ENCODE results near the gene CAPZB. TPM values are rescaled to one million over a fixed set of nuclear protein-coding genes. Genes with fewer than 3 reads are reported as not detected.
A peak's percentile ranks its signal among the peaks of the same experiment; 100 is the strongest.

Gene CAPZB
- total and polyA plus RNA-seq, 5 experiments from 2014 or later: 268 to 592 (median 475) TPM

- H3K27ac Mint-ChIP-seq: peak overlapping the region in 2 of 10 donors; percentile 21 to 72
- POLR2A ChIA-PET: no interaction called here
Measured at GRCh38 chr1:19329188-19329587, 156.2 kb downstream of the CAPZB start.

DNA sequence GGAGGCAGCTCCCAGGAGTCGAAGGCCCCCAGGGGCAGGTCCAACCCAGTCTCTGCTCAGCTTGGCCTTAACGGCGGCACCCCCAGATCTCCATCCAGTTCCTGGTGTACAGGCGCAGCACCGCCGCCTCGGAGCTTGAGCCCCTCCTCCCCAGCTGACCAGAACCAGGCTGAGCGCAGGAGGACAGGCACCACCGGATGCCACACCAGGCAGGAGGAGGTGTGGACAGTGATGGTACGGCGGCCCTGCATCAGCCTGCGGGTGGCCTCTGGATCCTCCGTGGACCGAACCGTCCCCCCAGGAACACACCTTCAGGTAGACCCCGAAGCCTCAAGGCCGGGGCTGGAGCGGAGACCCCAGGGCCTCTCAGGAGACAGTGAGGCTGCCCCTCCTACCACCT lies 156.9 kb downstream of the CAPZB start:
- peak overlapping the region in 1 of 10 donors; percentile 13 for H3K27ac Mint-ChIP-seq
- POLR2A ChIA-PET: no interaction called here
- H3K9me3 Mint-ChIP-seq: no peaks in the 10 kb centered on the region
- peaks cover 0 to 2% (median 0%) of the 10 kb centered on the region in 3 donors for H3K36me3 Mint-ChIP-seq
- DNase-seq (peak in 1 of 10 donors; percentile 59), ATAC-seq (no peak)
- H3K4me3 Mint-ChIP-seq: no peak overlapping the region
- peaks cover 0 to 2% (median 1%) of the 10 kb centered on the region in 4 donors for H3K4me1 Mint-ChIP-seq
- H3K27me3 Mint-ChIP-seq: no peaks in the 10 kb centered on the region

More at GRCh38 chr1:19329188-19329587, 156.2 kb downstream of the CAPZB start:
- DNase-seq: no peak
- peaks cover 0 to 2% (median 0%) of the 10 kb centered on the region in 3 donors for H3K36me3 Mint-ChIP-seq
- no peak overlapping the region for H3K4me3 Mint-ChIP-seq
- no peaks in the 10 kb centered on the region for H3K9me3 Mint-ChIP-seq
- H3K4me1 Mint-ChIP-seq: peaks cover 0 to 2% (median 1%) of the 10 kb centered on the region in 4 donors
- ATAC-seq: no peak
- H3K27me3 Mint-ChIP-seq: no peaks in the 10 kb centered on the region

- peak overlapping the region in 1 of 10 donors; percentile 41 for H3K4me3 Mint-ChIP-seq
Measured at GRCh38 chr1:19327736-19328135, 157.6 kb downstream of the CAPZB start.

DNA sequence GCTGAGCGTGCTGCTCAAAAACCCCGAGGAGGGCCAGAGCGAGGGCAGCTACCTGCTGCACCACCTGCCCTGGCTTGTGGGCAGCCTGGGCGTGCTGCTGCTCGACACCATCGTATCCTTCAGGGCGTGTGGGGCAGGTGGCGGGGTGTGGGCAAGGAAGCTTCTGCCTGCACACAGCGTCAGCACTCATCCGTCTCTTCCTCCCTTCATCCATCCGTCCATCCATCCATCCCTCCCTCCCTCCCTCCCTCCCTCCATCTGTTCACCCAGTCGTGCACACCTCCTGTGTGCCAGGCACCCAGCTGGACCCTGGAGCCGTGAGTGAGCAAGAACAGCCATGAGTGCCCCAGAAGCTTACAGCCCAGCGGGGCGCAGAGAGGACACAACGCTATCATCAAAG lies 158.0 kb downstream of the CAPZB start:
- ATAC-seq (no peak), DNase-seq (peak in 1 of 10 donors; percentile 43)
- Mint-ChIP-seq H3K4me3 (no peak overlapping the region), H3K9me3 (no peaks in the 10 kb centered on the region), H3K27ac (peak overlapping the region in 2 of 10 donors; percentile 60 to 64), H3K27me3 (no peaks in the 10 kb centered on the region), H3K36me3 (peaks cover 0 to 4% (median 0%) of the 10 kb centered on the region in 3 donors), H3K4me1 (peaks cover 0 to 2% (median 1%) of the 10 kb centered on the region in 4 donors)
- POLR2A ChIA-PET: no interaction called here

More at GRCh38 chr1:19327736-19328135, 157.6 kb downstream of the CAPZB start:
- H3K27me3 Mint-ChIP-seq: no peaks in the 10 kb centered on the region
- DNase-seq (no peak), ATAC-seq (no peak)
- H3K4me1 Mint-ChIP-seq: peaks cover 0 to 2% (median 1%) of the 10 kb centered on the region in 4 donors
- peak overlapping the region in 4 of 10 donors; percentile 44 to 78 (median 62) for H3K27ac Mint-ChIP-seq
- no peaks in the 10 kb centered on the region for H3K9me3 Mint-ChIP-seq
- POLR2A ChIA-PET: no interaction called here
- H3K36me3 Mint-ChIP-seq: peaks cover 0 to 4% (median 0%) of the 10 kb centered on the region in 3 donors

DNA sequence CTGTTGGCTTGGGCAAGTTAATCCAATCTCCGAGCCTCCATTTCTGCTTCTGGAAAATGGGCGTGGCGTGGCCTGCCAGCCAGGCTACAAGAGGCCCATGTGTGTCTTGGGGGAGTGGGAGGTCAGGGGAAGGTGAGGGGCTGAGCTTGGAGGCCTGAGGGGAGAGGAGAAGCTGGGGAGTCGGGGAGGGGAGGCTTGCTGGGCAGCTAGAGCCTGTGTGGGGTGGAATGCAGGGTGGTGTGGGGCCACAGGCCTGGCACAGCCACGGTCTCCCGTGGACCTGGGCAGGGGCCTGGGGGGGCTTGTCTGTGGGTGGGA lies 158.6 kb downstream of the CAPZB start:
- Mint-ChIP-seq H3K4me1 (peaks cover 0 to 4% (median 1%) of the 10 kb centered on the region in 4 donors), H3K36me3 (peaks cover 0 to 4% (median 0%) of the 10 kb centered on the region in 3 donors), H3K27ac (peak overlapping the region in 2 of 10 donors; percentile 64 to 75), H3K9me3 (no peaks in the 10 kb centered on the region), H3K4me3 (no peak overlapping the region), H3K27me3 (no peaks in the 10 kb centered on the region)
- ATAC-seq: no peak
- POLR2A ChIA-PET: no interaction called here
- DNase-seq: peak in 1 of 10 donors; percentile 58

DNA sequence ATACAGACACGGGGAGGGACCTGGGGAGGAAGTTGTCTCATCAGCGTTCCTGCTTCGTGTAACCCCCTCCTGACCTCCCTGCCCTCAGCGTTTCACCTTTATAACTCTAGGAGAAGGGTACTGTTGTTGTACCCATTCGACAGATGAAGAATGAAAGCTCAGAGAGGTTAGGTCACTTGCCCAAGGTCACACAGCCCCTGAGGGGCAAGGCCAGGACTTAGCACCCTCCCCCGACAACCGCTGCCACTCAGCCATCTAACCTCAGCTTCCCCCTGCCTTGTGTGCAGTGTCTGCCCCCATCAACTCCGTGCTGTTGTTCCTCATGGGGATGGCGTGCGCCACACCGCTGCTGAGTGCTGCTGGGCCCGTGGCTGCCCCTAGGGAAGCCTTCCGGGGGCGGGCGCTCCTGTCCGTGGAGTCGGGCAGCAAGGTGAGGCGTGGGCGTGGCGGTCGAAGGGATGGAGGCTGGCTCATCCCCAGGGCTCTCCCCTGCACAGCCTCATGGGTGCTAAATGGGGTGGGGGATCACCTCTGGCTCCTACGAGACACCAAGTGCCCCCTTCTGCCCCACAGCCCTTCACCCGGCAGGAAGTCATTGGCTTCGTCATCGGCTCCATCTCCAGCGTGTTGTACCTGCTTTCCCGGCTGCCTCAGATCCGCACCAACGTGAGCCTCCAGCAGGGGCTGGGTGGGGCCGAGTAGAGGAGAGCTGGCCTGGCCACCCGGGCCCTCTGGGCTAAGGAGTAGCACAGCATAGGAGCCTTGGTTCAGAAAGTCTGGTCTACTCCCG lies 159.2 kb downstream of the CAPZB start:
- Mint-ChIP-seq H3K27ac (peak overlapping the region in 3 of 10 donors; percentile 33 to 75 (median 57)), H3K36me3 (peaks cover 0 to 7% (median 0%) of the 10 kb centered on the region in 3 donors), H3K27me3 (no peaks in the 10 kb centered on the region), H3K9me3 (no peaks in the 10 kb centered on the region), H3K4me3 (peak overlapping the region in 2 of 10 donors; percentile 20 to 30), H3K4me1 (peaks cover 0 to 4% (median 1%) of the 10 kb centered on the region in 4 donors)
- no peak for ATAC-seq
- POLR2A ChIA-PET: no interaction called here
- peak in 1 of 10 donors; percentile 63 for DNase-seq

- POLR2A ChIA-PET: no interaction called here
- Mint-ChIP-seq H3K27me3 (no peaks in the 10 kb centered on the region), H3K9me3 (no peaks in the 10 kb centered on the region), H3K27ac (peak overlapping the region in 2 of 10 donors; percentile 24 to 57), H3K4me3 (peak overlapping the region in 1 of 10 donors; percentile 45), H3K4me1 (peaks cover 0 to 4% (median 1%) of the 10 kb centered on the region in 4 donors), H3K36me3 (peaks cover 0 to 9% (median 0%) of the 10 kb centered on the region in 3 donors)
- ATAC-seq (no peak), DNase-seq (peak in 1 of 10 donors; percentile 50)
Measured at GRCh38 chr1:19325368-19325957, 159.9 kb downstream of the CAPZB start.

DNA sequence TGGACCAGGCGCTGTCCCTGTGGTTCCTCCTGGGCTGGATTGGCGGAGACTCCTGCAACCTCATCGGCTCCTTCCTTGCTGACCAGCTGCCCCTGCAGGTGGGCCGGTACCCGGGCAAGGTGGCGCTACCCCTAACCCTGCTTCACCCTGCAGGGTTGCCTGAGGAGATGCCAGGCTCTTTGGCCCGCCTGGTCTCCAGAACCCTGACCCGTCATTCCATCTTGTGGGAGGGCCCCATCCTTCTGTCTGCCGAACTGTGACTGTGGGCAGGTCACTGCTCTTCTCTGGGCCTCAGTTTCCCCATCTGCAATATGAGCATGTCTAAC lies 160.7 kb downstream of the CAPZB start:
- Mint-ChIP-seq H3K36me3 (peaks cover 0 to 9% (median 0%) of the 10 kb centered on the region in 3 donors), H3K27ac (peak overlapping the region in 3 of 10 donors; percentile 27 to 61 (median 49)), H3K9me3 (no peaks in the 10 kb centered on the region), H3K27me3 (no peaks in the 10 kb centered on the region), H3K4me1 (peaks cover 0 to 3% (median under 1%) of the 10 kb centered on the region in 4 donors), H3K4me3 (peak overlapping the region in 2 of 10 donors; percentile 45 to 66)
- ATAC-seq (no peak), DNase-seq (peak in 1 of 10 donors; percentile 34)
- POLR2A ChIA-PET: no interaction called here

- H3K27me3 Mint-ChIP-seq: no peaks in the 10 kb centered on the region
- peak in 1 of 10 donors; percentile 45 for DNase-seq
- no peak for ATAC-seq
- peaks cover 0 to 13% (median 0%) of the 10 kb centered on the region in 3 donors for H3K36me3 Mint-ChIP-seq
- H3K27ac Mint-ChIP-seq: peak overlapping the region in 2 of 10 donors; percentile 24 to 64
- peak overlapping the region in 1 of 10 donors; percentile 45 for H3K4me3 Mint-ChIP-seq
- POLR2A ChIA-PET: no interaction called here
- H3K4me1 Mint-ChIP-seq: peaks cover 0 to 1% (median 0%) of the 10 kb centered on the region in 4 donors
- no peaks in the 10 kb centered on the region for H3K9me3 Mint-ChIP-seq
Measured at GRCh38 chr1:19323987-19324664, 161.2 kb downstream of the CAPZB start.

- POLR2A ChIA-PET: interaction anchor here (0.6 to 0.7 kb wide), 2 partner anchors 188 to 329 kb away, joined by 3 to 5 read pairs; no protein-coding TSS in a partner anchor
- H3K9me3 Mint-ChIP-seq: no peaks in the 10 kb centered on the region
- peak in 1 of 10 donors; percentile 18 for DNase-seq
- peak overlapping the region in 3 of 10 donors; percentile 25 to 81 (median 81) for H3K27ac Mint-ChIP-seq
- no peak for ATAC-seq
- peak overlapping the region in 2 of 10 donors; percentile 8 to 73 for H3K4me3 Mint-ChIP-seq
- peaks cover 0 to 21% (median 0%) of the 10 kb centered on the region in 3 donors for H3K36me3 Mint-ChIP-seq
- peaks cover 0 to 3% (median under 1%) of the 10 kb centered on the region in 4 donors for H3K4me1 Mint-ChIP-seq
- H3K27me3 Mint-ChIP-seq: no peaks in the 10 kb centered on the region
Measured at GRCh38 chr1:19322481-19322880, 162.9 kb downstream of the CAPZB start.

DNA sequence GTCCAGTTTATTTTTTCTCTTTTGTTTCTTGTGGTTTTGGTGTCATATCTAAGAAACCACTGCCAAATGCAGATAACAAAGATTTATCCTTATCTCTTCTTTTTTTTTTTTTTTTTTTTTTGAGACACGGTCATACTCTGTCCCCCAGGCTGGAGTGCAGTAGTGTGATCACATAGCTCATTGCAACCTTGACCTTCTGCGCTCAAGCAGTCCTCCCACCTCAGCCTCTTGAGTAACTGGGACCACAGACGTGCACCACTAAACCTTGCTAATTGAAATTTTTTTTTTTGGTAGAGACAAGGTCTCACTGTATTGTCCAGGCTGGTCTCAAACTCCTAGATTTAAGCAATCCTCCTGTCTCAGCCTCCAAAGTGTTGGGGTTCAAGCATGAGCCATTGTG lies 164.3 kb downstream of the CAPZB start:
- POLR2A ChIA-PET: interaction anchor here (0.7 kb wide), 2 partner anchors 25 to 365 kb away, joined by 3 to 7 read pairs; partner anchors contain the start of gene IFFO2
- DNase-seq (no peak), ATAC-seq (no peak)
- Mint-ChIP-seq H3K27ac (peak overlapping the region in 2 of 10 donors; percentile 43 to 66), H3K4me1 (peaks cover 0 to 10% (median 4%) of the 10 kb centered on the region in 4 donors), H3K36me3 (peaks cover 0 to 21% (median 0%) of the 10 kb centered on the region in 3 donors), H3K27me3 (no peaks in the 10 kb centered on the region), H3K9me3 (no peaks in the 10 kb centered on the region), H3K4me3 (peak overlapping the region in 1 of 10 donors; percentile 32)

GRCh38 chr1:19319196-19319595 lies 166.1 kb downstream of the CAPZB start:
- Mint-ChIP-seq H3K36me3 (peaks cover 0 to 19% (median 0%) of the 10 kb centered on the region in 3 donors), H3K4me1 (peaks cover 8 to 28% (median 13%) of the 10 kb centered on the region in 4 donors), H3K4me3 (no peak overlapping the region), H3K27ac (peak overlapping the region in 1 of 10 donors; percentile 1), H3K9me3 (no peaks in the 10 kb centered on the region), H3K27me3 (no peaks in the 10 kb centered on the region)
- POLR2A ChIA-PET: no interaction called here
- DNase-seq: no peak
- no peak for ATAC-seq

Data from naive thymus-derived CD8-positive, alpha-beta T cell (primary cell).